HG03442 (cell line): ENCODE data around the gene MCRIP1.
A peak's percentile ranks its signal among the peaks of the same experiment; 100 is the strongest.
"Not testable (repeated sequence)": the region's sequence is repeated elsewhere in the genome, so short reads cannot be mapped to it uniquely, and the experiment has no call there.

Experiments used
- ATAC-seq: cut with Tn5 transposase; IDR thresholded peaks from one replicate; pipeline ENCODE4 v1.9.1; 2021; ENCODE audit warnings: mild to moderate bottlenecking, moderate library complexity; ENCODE audit not compliant: unreplicated experiment

MCRIP1 gene

GRCh38 chr17:81842725-81843504 is 9.8 kb upstream of the MCRIP1 start:
- ATAC-seq, result no peak

- no peak for ATAC-seq
Observed at GRCh38 chr17:81842378-81842724, 9.3 kb upstream of the MCRIP1 start.

- no peak for ATAC-seq
Observed at GRCh38 chr17:81841866-81842265, 8.8 kb upstream of the MCRIP1 start.

GRCh38 chr17:81840826-81841778 is 8.0 kb upstream of the MCRIP1 start:
- no peak for ATAC-seq

DNA sequence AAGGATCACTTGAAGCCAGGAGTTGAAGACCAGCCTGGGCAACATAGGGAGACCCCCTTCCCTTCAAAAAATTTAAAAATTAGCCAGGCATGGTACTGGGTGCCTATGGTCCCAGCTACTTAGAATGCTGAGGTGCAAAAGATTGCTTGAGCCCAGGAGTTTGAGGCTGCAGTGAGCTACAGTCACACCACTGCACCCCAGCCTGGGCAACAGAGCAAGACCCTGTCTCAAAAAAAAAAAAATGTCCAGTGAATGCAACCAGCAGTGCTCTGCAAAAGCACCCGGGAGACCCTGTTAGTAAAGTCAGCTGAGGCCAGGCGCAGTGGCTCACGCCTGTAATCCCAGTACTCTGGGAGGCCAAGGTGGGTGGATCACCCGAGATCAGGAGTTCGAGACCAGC is 7.0 kb upstream of the MCRIP1 start:
- ATAC-seq, result not testable (repeated sequence)

GRCh38 chr17:81839301-81839700 is 6.2 kb upstream of the MCRIP1 start:
- no peak for ATAC-seq

DNA sequence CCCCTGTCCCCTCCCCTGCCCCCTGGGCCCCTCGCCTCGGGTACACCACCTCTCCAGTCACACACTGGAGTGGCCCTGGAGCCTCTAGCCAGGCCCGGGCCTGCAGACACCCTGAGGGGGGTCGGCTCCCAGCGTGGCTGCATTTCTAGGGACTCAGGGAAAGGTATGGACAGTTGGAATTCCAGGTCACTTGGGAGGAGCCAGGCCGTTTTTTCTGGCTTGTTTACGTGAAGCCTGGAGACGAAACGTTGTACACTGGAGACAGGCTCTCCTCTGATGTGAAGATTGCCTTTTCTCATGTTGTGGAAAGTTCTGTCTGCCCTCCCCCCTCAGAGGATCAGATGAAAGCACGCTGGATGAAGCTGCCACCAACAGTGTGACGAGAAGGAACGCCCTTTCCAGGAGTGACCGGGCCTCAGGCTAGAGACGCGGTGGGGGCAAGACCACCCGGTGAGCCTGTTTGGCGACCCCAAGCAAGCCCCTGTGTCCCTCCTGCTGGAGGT is 5.7 kb upstream of the MCRIP1 start:
- ATAC-seq, result no peak

DNA sequence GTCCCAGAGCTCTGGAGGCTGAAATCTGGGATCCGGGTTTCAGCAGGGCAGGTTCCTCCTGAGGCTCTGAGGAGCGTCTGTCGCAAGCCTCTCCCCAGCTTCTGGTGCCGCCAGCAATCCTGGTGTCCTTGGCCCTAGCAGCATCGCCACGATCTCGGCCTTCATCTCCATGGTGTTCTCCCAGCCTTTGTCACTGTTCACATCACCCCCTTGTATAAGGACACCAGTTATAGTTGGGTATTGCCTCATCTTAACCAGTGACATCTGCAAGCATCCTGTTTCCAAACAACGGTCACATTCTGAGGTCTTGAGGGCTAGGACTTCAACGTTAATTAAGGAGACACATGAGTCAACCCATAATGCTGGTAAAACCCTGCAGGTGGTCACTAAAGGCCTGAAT is 4.5 kb upstream of the MCRIP1 start:
- no peak for ATAC-seq

GRCh38 chr17:81834831-81835267 is 1.8 kb upstream of the MCRIP1 start, which contains the start of gene PPP1R27:
TSS of gene PPP1R27 (minus strand) at chr17:81835050. CDS start at chr17:81834953, 97 bp downstream.
- ATAC-seq, result no peak

- ATAC-seq, result no peak
Observed at GRCh38 chr17:81833921-81834830, 1.1 kb upstream of the MCRIP1 start.

DNA sequence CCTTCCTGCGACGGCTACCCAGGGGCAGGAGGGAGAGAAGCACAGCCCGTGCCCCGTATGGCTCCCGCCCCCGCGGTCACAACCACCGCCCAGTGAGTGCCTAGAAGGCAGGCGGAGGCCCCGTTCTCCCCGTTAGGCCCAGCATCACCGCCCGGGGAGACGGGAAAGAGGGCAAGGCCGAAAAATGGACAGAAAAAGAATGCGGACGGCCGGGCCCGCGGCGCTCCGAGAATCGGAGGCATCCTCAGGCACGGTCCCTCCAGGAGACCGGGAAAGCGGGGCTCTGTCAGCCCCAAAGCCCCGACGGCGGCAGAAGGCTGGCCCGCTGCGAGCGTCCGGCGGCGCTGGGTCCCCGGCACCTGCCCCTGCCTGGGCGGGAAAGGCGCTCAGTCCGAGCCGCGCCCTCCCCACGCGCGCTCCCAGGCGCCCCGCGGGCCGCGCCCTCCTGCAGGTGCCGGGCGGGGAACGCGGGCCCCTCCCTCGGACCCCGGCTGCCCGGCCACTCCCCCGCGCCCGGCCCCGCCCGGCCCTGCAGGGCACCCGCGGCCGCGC is 407 bp downstream of the MCRIP1 start:
- ATAC-seq, result peak; percentile 18

- ATAC-seq, result no peak
Observed at GRCh38 chr17:81831957-81832607, 1.0 kb downstream of the MCRIP1 start.

- ATAC-seq, result no peak
Observed at GRCh38 chr17:81831563-81831956, 1.5 kb downstream of the MCRIP1 start.

DNA sequence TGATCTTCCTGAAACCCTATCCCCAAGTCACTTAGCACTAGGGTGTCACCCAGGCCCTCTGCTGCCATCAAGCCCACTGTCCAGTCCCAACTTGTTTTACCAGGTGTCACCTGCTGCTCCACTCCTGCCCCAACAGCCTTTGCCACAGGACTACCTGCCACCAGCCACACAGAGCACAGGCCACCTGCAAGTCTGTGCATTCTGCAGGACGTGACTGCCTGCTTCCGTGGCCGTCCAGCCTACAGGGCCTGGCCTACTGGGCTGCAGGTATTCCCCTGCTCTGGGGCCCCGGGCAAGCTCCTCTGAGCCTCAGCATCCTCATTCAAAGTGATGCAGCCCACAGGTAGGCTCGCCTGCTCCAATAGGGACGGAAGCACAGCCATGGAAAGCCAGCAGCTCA is 3.2 kb downstream of the MCRIP1 start:
- no peak for ATAC-seq

GRCh38 chr17:81828656-81829055 is 4.4 kb downstream of the MCRIP1 start:
- ATAC-seq, result no peak

- ATAC-seq, result no peak
Observed at GRCh38 chr17:81825841-81826466, 7.1 kb downstream of the MCRIP1 start.

DNA sequence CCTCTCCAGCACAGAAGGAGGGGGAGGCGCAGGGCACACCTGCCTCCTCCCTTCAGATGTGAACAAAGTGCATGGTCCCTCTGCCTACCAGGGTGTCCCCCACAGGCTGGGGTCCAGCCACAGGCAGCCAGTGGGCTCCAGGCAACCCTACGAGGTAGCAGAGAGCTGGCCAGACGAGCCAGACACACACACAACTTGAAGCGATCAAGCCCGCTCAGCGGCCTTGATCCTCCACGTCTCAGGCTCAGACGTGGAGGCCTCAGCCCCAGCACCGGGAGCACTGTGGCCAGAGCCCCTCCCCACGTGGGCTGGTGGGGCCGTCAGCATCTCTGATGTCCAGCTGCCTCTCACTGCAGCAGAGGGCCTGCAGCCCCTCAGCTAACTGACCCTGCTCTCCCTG is 8.5 kb downstream of the MCRIP1 start:
- no peak for ATAC-seq

DNA sequence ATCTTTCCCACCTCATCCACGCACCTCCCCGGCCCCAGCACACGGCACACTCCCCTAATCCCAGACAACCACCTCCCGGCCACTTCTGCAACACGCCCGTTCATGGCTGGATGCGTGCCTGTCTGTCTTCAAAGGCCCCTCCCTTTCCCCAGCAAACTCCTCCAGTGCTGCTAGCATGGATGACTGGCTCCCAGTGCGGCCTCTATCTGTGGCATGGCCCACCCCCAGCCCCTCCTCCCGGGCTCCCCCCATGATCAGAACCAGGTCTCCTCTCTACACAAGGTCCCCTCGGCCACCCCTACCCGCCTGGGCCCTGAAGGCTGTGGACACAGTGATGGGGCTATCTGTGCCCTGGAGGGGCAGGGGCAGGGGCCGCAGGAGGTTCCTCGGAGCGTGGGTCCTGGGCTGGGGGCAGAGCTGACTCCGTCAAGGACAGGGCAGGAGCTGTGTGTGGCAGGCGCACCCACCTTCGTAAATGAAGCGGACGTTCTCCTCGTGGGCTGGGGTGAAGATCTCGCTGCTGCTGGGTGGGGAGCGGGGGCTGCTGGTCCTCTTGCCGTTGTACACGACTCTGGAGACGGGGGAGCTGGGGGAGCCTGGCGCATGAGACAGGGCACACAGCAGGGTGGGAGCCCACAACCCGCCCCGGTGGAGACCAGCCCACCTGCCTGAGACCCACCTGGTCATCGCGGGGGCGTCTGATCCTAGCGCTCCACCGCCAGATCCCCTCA is 9.1 kb downstream of the MCRIP1 start:
- no peak for ATAC-seq
